Stimulated activated CD4-positive, alpha-beta T cell treated with anti-CD3 and anti-CD28 coated beads, Interleukin-15, amount 100 ng/mL, for 48 hours (primary cell): Measurements from ENCODE around the gene C4orf50.

Experiments
- DNase-seq, 2 donors: peaks; one replicate each; pipeline ENCODE4 v3.0.0-alpha.2; 2020; ENCODE audit warnings: low read depth in 2 of 2

The C4orf50 gene

DNA sequence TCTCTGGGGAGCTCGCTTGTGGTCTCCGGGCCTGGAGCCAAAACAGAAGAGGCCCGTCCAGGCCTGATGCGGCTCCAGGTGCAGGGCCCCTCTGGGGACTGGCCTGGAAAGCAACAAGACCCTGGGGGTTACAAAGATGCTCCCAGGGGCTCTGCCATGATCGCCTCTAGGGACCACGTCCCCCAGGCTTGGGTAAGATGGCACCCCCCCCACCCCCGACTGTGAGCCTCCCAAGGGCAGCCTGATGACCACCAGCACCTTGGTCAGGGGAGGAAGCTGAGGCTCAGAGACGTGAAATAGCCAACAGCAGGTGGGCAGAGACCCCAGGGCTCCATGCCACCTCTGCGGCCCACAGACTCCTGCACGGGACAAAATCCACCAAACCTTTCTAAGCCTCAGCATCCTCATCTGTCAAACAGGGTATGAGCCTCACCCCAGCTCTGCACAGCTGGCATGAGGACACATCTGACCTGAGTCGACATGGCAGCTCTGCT is 25.4 kb downstream of the C4orf50 start:
- no peak for DNase-seq

DNA sequence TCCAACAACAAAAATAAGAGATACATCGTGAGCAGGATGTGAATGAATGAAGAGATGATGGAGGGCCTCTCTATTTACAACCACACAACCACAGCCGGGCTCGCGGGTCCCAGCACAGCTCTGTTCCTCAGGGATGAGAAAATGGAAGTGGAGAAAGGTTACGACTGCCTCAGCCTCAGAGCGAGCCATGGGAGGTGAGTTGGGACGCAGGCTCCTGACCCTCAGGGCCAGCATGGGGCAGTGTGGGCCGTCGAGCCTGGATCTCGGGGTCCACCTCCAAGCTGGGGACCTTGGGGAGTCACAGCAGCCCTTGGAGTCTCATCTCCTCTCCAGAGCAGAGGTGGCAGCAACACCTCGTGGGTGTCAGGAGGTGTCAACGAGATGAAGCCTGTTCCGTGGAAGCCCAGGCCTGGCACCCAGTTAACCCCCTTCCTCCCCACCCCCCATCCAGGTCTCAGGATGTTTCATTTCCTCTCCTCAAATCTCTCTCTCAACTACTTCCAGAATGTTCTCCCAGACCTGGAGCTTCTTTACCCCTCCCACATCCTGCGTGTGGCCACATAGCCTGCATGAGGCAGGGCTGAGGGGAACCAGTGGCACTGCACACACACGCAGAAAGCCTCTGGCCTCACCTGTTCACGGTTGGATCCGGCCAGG is 25.9 kb downstream of the C4orf50 start:
- no peak for DNase-seq

DNA sequence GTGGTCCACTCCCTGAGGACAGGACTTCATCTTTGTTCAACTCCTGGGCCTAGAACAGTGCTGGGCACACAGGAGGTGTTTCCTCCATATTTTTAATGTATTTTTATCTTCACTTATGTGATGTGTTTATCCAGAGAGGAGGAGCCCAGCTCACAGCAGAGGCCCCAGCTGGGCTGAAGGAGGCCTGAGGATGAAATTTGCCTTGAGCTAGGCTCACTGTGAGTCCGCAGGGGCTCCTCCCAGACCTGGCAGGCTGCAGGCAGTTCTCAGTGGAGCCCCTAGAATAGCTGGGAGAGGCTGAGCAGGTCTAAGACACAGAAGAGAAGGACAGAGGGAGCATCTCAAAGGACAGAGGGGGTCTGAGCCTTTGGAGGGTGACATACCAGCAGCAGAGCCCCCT is 26.8 kb downstream of the C4orf50 start:
- DNase-seq = no peak

DNA sequence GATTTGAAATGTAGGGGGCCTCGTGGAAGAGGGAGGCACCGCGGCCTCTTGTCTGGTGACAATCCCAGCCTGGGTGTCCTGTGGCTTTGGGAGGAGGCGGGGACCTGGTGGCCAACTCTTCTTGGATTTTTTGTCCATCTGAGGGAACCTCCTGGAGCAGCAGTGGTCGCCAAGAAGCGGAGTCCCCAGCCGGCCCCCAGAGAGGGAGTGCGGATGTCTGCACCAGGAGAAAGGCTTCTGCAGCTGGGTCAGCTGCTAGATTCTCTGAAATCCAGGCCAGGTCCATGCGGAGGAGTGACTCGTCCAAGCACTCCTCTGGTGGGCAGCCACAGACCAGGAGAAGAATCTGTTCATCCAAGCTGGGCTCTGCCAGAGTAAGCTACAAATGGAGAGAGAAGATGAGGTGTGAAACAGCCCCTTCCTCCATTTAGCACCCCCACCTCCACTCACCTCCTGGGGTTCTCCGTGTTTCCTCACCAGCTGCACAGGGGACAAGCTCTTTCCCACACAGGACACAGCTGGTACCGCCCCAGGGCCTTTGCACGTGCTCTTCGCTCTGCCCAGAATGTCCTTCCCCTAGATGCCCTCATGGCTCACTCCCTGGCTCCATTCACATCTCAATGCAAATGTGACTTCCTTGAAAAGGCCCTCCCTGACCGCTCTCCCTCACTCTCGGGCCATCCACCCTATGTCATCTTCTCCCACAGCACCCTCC is 27.6 kb downstream of the C4orf50 start:
- DNase-seq = no peak

DNA sequence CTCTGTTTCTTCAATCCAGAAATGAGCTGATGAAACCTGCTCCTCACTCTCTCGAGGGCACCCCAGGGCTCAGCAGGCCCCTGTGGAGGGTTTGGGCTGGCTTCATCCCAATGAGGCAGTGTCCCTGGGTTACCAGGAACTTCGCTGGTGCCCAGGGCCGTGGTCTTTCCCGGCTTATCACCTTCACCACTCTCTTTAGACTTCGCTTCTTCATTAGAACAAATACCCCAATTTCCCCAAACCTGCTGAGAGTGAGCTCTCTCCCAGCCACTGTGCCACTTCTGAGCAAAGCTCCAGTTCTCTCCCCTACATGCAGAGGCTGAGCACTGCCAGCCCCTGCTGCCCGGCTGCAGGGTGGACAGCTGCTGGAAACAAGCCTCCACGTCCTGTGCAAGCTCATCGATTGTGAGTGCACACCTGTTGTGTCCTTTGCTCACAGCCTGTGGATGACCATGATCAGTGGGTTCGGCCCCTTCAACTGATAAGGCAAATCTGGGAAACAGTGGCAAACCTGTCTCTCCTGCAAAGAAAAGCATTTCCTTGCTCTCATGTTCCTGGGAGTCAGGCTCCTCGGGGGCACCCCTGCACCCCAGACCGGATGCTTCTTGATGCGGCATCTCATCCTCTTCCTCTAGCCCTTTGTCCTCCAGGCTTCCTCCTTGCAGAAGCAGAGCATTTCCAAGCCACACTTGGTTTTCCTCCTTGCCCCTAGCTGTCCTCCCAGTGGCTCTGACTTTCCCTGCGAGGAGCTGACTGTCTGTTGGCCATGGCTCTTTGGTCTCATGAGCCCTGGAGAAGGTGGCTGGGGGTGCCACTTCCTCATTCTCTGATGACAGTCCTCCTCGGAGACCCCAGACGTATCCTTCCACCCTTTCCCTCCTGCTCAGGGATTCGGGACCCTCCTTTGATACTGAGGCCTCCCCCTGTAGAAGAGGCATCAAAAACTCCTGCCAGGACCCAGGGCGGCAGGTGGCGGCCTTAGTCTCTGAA is 28.7 kb downstream of the C4orf50 start:
- no peak for DNase-seq

DNA sequence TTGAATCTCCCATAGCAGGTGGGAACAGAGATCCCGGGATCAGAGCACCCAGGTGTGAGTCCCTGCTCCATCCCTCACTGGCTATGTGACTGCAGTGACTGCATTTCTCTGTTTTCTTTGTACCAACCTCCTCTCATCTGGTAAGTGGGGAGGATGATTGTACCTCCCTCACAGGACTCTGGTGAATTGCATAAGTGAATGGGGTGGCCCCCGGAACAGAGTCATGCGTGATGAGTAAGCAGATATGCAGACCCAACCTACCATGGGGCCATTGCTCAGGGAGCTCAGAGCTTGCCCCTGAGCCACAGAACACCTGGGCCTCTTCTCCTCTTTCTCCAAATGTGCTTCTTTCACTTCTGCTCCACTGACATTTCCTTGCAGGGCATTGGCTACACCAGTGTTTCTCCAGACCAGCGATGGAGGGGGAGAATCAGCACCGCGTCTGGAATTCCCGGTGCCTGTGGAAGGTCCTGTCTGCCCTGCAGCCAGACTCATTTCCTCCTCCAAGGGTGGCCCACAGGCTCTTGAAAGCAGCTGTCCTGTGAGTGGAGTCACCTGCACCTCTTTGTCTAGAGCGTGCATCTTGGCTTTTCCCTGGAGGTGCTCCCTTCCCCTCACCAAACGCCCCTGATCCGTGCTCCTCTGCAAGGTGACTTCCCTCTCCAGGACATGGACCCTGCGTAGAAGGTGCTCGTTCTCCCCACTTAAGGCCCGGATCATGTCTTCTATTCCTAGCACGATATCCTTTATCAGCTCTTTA is 30.0 kb downstream of the C4orf50 start:
- DNase-seq = no peak

DNA sequence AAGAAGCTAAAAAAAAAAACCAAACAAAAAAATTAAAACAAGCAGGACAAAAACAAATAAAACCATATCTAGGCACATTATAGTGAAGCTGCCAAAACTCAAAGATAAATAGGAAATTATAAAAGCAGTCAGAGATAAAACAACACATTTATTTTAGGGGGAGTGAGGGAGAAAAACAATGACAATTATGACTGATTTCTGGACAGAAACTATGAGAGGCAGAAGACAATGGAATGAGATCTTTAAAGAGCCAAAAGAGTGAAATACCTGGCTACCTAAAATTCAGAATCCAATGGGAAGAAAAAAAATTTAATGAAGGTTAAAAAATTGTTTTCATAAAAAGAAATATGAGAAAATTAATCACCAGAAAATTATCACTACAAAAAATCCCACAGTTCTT is 33.4 kb downstream of the C4orf50 start:
- DNase-seq = no peak

DNA sequence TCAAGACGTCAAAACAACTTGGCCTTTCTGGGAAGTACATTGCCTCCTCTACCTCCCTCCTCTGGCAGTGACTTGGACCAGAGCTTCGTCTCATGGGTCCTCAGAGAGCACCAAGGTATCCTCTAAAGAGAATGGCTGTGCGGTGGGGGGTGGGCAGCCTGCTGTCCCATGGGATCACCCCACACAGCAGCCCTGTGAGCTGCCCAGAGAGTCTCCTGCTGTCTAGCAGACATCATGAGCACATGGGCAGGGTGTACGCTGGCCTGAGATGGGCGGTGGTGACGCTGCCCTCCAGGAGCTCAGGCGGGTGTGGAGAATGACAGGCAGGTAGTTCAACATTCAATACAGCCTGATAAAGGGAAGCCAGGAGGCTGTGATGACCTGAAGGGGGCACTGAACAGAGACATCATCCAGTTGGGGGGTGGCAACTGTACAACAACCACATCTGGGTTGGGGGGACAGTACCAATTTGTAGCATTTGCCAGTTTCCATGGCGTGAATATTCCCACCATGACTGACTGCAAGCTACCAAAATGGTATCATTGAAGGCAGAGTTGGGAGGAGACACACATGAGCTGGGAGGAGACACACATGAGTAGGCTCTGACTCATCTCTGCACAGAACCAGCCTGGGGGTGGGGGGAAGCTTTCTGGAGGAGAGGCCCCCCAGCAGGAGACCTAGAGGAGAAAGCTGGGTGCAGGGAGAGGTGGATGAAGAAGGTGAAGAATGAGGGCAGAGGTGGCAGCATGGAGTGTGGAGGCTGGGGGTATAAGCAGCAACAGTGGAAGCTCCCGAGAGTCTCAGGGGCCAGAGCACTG is 35.9 kb downstream of the C4orf50 start:
- DNase-seq = no peak

DNA sequence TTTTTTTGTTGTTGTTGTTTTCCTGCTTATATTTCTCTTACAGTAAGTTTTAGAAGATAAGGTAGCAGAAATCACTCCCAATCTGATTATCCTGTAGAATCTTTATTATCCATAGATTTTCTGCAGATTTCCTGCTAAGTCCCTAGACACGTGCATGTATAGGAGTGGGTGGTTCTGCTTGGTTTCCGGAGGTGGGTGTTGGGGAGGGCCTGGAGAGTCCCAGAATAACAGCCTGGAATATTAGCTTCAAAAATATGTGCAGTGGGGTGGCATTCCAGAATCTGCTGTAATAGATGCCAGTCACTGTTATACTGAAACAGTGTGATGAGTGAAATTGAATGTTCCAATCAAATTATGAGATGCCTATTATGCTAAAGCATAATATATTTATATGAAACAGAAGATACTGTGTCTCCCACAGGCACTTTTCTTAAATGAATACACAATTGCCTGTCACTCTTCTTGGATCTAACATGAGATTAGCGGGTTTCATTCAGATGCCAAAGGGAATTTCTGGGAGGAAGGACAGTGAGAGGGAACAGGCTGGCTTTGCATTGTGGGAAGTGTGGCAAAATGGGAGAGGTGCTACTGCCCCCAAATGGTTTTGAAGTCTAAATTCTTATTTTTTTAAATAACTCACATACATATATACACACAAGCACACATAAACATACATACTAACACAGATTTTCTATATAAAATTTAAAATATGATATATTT is 37.6 kb downstream of the C4orf50 start:
- DNase-seq = no peak

DNA sequence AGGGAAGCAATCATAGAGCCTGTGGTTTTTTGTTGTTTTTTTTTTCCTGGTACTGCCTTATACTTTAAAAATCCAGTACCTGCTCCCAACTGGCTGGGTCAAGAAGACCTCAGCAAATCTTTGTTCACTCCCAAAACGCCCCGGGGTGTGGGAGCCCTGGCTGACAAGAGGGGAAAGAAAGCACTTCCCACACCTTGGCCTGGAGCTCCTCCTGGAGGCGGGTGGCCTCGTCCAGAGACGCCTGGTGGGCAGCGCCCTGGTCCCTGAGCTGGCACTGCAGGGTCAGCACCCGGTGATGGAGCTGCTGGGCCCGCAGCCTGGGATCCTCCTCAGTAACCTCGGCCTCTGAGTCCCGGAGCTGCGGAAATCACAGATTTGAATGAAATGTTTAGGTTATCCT is 38.2 kb downstream of the C4orf50 start:
- no peak for DNase-seq

DNA sequence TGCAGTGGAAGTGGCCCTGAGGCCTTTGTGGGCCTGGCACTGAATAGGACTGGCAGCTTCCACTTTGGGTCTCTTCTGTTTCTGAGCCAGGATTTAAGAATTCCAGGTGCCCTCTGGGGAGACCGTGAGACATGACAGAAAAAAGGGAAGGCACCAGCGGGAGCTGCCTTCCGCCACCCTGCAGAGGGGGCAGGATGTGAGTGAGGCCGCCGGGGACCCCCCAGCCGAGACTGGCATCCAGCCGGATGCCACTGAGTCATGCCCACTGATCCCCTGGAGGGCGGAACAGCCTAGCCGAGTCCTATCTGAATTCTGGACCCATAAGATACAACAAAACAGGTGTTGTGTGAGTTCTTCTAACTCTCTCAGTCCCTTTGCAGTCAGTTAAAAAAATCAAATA is 41.3 kb downstream of the C4orf50 start:
- DNase-seq = no peak

DNA sequence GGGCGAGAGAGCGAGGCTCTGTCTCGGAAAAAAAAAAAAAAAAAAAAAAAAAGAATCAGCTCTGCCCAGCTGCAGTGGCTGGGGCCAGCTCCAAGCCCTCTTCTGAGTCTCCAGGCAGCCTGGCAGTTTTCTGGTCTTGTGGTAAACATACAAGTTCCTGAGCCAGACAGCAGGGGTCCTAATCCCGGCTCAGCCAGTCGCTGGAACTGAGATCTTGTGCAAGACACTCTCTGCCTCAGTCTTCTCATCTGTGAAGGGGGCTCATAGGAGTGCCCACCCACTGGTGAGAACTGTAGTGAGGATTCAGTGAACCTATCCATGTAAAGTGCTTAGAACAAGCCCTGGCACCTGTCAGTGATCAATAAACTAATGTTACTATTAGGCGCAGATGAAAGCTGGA is 41.8 kb downstream of the C4orf50 start:
- DNase-seq = no peak

DNA sequence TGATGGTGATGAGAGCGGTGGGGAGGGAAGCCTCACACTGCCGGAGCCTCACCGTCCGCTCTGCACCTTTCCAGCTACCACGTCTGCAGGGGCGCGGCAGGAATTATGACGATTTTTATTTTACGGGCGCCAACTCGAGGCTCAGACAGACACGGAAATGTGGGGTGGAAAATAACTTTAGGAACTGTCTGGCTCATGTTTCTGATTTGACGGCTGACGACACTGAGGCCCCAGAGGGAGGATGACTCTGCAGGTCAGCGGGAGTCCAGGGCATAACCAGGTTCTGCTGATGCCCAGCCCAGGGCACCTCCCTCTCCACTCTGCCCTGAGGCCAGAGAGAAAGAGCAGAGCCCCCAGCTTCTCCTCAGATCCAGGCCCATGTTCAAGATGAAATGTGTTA is 43.9 kb downstream of the C4orf50 start:
- DNase-seq = no peak

DNA sequence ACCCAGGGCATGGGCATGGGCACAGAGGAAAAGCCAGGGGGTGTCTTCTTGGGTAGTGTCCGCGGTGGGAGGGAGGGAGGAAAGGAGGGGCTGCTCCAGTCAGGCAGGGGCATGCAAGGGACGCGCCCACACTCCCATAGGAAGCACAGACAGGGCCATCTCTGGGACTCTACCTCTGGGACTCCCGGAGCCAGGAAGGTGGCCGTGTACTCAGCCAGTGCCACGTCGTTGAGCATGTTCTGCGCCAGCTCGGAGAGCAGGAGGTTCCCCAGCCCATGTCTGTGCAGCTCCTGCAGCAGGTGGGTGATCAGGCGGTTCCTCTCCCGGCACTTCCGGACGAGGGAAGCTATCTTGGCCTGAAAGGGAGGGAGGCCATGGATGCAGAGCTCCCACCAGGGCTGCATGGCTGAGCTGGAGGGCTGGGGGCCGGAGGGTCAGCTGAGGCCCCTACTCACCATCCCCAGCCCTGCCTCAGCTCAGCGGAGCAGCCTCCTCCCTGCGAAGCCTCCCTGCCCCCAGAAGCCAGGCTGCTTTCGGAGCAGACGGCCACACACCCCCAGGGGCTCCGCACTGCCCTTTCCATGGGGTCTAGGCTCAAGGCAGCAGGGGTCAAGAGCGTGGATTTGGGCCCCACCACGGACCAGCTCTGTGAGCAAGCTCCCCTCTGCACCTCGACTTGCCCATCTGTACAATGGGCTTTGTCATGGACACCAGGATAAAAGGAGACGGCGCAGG is 44.6 kb downstream of the C4orf50 start:
- DNase-seq = no peak

DNA sequence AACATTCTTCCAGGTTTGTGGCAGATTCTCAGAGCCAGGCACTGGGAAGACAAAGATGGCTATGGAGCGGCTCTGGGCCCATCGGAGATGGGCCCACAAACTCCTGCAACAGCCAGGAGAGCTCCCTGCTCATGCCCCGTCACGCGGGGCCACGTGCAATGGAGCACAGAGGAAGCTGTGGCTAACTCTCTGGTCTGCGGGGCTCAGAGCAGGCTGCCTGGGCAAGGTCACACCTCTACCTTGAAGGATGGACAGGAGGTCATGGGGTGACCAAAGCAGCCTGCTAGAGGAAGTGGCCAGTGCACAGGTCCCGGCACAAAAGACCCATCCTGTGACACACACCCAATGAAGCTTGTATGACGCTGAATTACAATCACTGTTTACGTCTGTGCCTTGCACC is 45.2 kb downstream of the C4orf50 start:
- no peak for DNase-seq

DNA sequence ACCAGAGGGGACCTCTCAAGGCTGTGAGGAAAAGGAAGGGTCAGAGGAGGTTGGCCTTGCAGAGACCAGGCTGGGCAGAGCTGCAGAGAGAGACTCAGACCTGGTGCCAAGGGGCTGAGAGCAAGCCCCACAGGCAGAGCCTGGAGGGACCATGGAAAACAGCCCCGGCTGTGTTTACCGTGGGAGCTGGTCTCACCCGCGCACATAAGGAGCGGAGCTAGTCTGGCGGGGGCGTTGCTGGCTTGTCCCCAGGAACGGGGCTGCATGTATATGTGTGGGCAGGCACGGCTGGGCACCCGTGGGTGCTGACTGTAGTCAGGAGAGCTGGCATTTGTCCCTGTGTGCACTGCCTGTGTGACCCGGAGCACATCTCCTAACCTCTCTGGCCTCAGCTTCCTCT is 45.7 kb downstream of the C4orf50 start:
- DNase-seq = no peak

DNA sequence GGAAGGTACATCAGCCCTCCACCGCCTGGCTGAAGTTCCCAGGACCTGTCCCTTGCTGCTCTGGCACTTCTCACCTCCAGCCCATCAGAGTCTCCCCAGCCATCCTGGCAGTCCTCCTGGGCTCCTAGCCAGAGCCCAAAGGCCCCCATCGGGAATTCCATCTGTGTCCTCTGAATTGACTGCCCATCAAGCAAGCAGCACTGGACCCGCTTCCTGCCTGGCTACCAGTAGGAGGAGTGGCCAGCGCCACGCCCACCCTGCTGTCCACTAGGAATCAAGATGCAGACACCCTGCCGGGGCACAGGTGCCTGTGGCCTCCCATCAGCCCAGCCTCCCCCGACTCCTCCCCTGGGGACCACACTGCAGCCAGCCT is 47.2 kb downstream of the C4orf50 start:
- DNase-seq = no peak

DNA sequence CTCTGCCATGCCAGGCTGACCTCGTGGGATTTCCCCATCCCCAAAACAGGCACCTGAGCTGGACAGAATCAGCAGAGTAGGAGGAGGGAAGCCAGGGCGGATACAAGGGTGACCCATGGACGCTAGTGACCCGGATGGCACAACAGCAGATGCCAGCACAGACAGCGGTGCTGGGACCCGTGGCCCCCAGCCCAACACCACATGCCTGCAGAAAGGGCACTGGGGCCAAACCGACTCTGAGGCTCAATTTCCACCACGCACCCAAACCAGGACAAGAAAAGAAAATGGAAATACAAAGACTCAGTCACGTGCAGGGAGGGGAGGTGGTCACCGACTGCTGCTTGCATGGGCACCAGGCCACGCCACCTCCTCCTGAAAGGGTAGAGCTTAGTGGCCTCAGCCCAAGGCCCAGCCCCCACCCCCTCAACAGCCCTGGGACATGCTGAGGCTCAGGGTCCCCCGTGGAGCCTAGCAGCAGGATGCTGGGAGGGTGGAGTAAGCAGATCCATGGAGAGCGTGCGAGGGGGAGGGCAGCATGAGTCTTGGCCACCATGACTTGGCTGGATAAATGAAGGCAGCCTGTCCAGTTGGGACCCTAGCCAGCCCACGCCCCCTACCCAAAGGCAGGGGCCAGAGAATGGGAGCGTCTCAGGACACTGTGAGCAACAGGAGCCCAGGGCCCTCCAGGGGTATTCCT is 47.7 kb downstream of the C4orf50 start:
- DNase-seq = no peak

DNA sequence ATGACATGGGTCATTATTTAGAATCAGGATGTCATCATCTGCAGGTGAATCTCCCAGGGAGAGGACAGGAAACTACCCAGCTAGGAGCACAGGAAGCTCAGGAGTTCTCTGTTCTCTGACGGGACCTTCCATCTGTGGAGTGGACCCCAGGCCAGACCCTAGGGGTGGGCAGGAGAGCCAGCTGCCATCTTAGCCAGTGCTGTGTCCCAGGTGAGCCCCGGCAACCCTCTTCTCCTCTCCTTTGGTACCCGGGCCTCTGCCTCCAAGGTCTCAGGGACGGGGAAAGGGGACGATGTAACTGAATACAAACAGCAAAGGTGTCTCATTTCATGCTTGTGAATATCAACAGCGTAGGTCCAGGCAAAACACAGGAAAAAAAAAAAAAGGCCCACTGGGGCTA is 48.5 kb downstream of the C4orf50 start:
- no peak for DNase-seq
